ENCODE results near the gene UCK1. TPM values are rescaled to one million over a fixed set of nuclear protein-coding genes. Genes with fewer than 3 reads are reported as not detected.

Gene UCK1
- polyA plus RNA-seq, 1 donor (not counting 4 experiments of a cell fraction or from before 2014, with no cell fraction given) = 15.4 TPM

GRCh38 chr9:131520503-131520902 lies 10.6 kb downstream of the UCK1 start:
- H3K79me2 ChIP-seq (ENCODE audit: control insufficient read depth, insufficient read depth, low read length) = no peaks in the 10 kb centered on the region
- no peak for DNase-seq (ENCODE audit: low read depth, low spot score)
- dilution Hi-C loops (cut with MboI; ENCODE audit: extremely low pct_ligation_motif_present, low sequenced_read_pairs) = no loop called here
- H3K27me3 ChIP-seq (ENCODE audit: control insufficient read depth, extremely low read depth, insufficient read depth, low read length) = no peaks in the 10 kb centered on the region
- H3K9me1 ChIP-seq (ENCODE audit: control insufficient read depth, extremely low read depth, insufficient read depth, low read length) = no peaks in the 10 kb centered on the region
- no peak for TF ChIP-seq EZH2 (IDR thresholded peaks at IDR 0.05; ENCODE audit: low read length)
- TF ChIP-seq CTCF (optimal IDR thresholded peaks at IDR 0.05 in 1 of 3, IDR thresholded peaks at IDR 0.05 in 1 of 3, conservative IDR thresholded peaks at IDR 0.05 in 1 of 3; ENCODE audit: extremely low read depth in 1 of 3, insufficient read depth in 2 of 3, low read length in 3 of 3) = no peak
- no peaks in the 10 kb centered on the region for H3K4me1 ChIP-seq (ENCODE audit: control insufficient read depth, extremely low read depth, insufficient read depth, low read length)
- no peak for FAIRE-seq
- H4K20me1 ChIP-seq (ENCODE audit: control insufficient read depth, extremely low read depth, insufficient read depth, low read length) = peaks cover 4% of the 10 kb centered on the region
- H3K4me2 ChIP-seq (ENCODE audit: control insufficient read depth, extremely low read depth, insufficient read depth, low read depth, low read length) = no peak overlapping the region
- H3K36me3 ChIP-seq (ENCODE audit: control insufficient read depth in 2 of 2, extremely low read depth in 1 of 2, insufficient read depth in 2 of 2, low read length in 2 of 2) = peaks cover 41 to 60% of the 10 kb centered on the region in 2 experiments
- no peak overlapping the region for H2AFZ ChIP-seq (ENCODE audit: control insufficient read depth, low read length)
- no peak overlapping the region for H3K9ac ChIP-seq (ENCODE audit: control insufficient read depth, extremely low read depth, insufficient read depth, low read length)
- no peak overlapping the region for H3K27ac ChIP-seq (ENCODE audit: control insufficient read depth, insufficient read depth, low read length)
- no peaks in the 10 kb centered on the region for H3K9me3 ChIP-seq (ENCODE audit: control insufficient read depth, low read depth, low read length)
- no peak overlapping the region for H3K4me3 ChIP-seq (ENCODE audit: control insufficient read depth in 2 of 3, extremely low read depth in 1 of 3, insufficient read depth in 2 of 3, low read depth in 1 of 3, low read length in 3 of 3)

- Histone ChIP-seq H4K20me1 (ENCODE audit: control insufficient read depth, extremely low read depth, insufficient read depth, low read length) (no peaks in the 10 kb centered on the region), H3K36me3 (ENCODE audit: control insufficient read depth in 2 of 2, extremely low read depth in 1 of 2, insufficient read depth in 2 of 2, low read length in 2 of 2) (peaks cover 31 to 65% of the 10 kb centered on the region in 2 experiments), H3K27me3 (ENCODE audit: control insufficient read depth, extremely low read depth, insufficient read depth, low read length) (no peaks in the 10 kb centered on the region), H3K4me3 (ENCODE audit: control insufficient read depth in 2 of 3, extremely low read depth in 1 of 3, insufficient read depth in 2 of 3, low read depth in 1 of 3, low read length in 3 of 3) (no peak overlapping the region), H3K27ac (ENCODE audit: control insufficient read depth, insufficient read depth, low read length) (no peak overlapping the region), H2AFZ (ENCODE audit: control insufficient read depth, low read length) (no peak overlapping the region), H3K79me2 (ENCODE audit: control insufficient read depth, insufficient read depth, low read length) (no peaks in the 10 kb centered on the region), H3K9ac (ENCODE audit: control insufficient read depth, extremely low read depth, insufficient read depth, low read length) (no peak overlapping the region), H3K4me1 (ENCODE audit: control insufficient read depth, extremely low read depth, insufficient read depth, low read length) (no peaks in the 10 kb centered on the region), H3K4me2 (ENCODE audit: control insufficient read depth, extremely low read depth, insufficient read depth, low read depth, low read length) (no peak overlapping the region), H3K9me1 (ENCODE audit: control insufficient read depth, extremely low read depth, insufficient read depth, low read length) (no peaks in the 10 kb centered on the region), H3K9me3 (ENCODE audit: control insufficient read depth, low read depth, low read length) (no peaks in the 10 kb centered on the region)
- DNase-seq (ENCODE audit: low read depth, low spot score) = no peak
- no peak for TF ChIP-seq EZH2 (IDR thresholded peaks at IDR 0.05; ENCODE audit: low read length)
- TF ChIP-seq CTCF (optimal IDR thresholded peaks at IDR 0.05 in 1 of 3, IDR thresholded peaks at IDR 0.05 in 1 of 3, conservative IDR thresholded peaks at IDR 0.05 in 1 of 3; ENCODE audit: extremely low read depth in 1 of 3, insufficient read depth in 2 of 3, low read length in 3 of 3) = no peak
- no peak for FAIRE-seq
- dilution Hi-C loops (cut with MboI; ENCODE audit: extremely low pct_ligation_motif_present, low sequenced_read_pairs) = no loop called here
Measured at GRCh38 chr9:131518553-131518952, 12.5 kb downstream of the UCK1 start.

All from keratinocyte (primary cell).